ENCODE results near the gene PNPLA1.

PNPLA1 gene

GRCh38 chr6:36314221-36315014, 44.6 kb downstream of the PNPLA1 start:
- POLR2A ChIA-PET: no interaction called here
- no peak for DNase-seq (ENCODE audit: extremely low spot score)
- CTCF ChIA-PET: interaction anchor here (0.6 kb wide), 1 partner anchor 119 kb away, joined by 4 read pairs; no protein-coding TSS in a partner anchor
- no peak for TF ChIP-seq ZNF384 (IDR thresholded peaks at IDR 0.05)
- no peak for TF ChIP-seq SP1 (IDR thresholded peaks at IDR 0.05)
- TF ChIP-seq SUZ12 (IDR thresholded peaks at IDR 0.05): no peak
- TF ChIP-seq FOXM1 (IDR thresholded peaks at IDR 0.05; ENCODE audit: borderline replicate concordance): no peak

GRCh38 chr6:36315921-36316320, 46.1 kb downstream of the PNPLA1 start:
- POLR2A ChIA-PET: no interaction called here
- TF ChIP-seq FOXM1 (IDR thresholded peaks at IDR 0.05; ENCODE audit: borderline replicate concordance) (no peak), NFRKB (IDR thresholded peaks at IDR 0.05) (no peak), ARNT (IDR thresholded peaks at IDR 0.05) (no peak), TARDBP (IDR thresholded peaks at IDR 0.05) (no peak), ELF4 (IDR thresholded peaks at IDR 0.05) (no peak), SUZ12 (IDR thresholded peaks at IDR 0.05) (no peak), LEF1 (IDR thresholded peaks at IDR 0.05; ENCODE audit: borderline replicate concordance) (no peak), FOXA1 (IDR thresholded peaks at IDR 0.05) (no peak), SP1 (IDR thresholded peaks at IDR 0.05) (no peak), BHLHE40 (IDR thresholded peaks at IDR 0.05; ENCODE audit: borderline replicate concordance) (no peak), CTBP1 (IDR thresholded peaks at IDR 0.05; ENCODE audit: borderline replicate concordance) (no peak), L3MBTL2 (conservative IDR thresholded peaks at IDR 0.05) (no peak), ZNF384 (IDR thresholded peaks at IDR 0.05) (no peak), PKNOX1 (IDR thresholded peaks at IDR 0.05) (no peak), HDGF (IDR thresholded peaks at IDR 0.05; ENCODE audit: borderline replicate concordance) (no peak)
- no peak for DNase-seq (ENCODE audit: extremely low spot score)
- CTCF ChIA-PET: interaction anchor here (0.7 to 1.2 kb wide), 4 partner anchors 10 to 25 kb away, joined by 3 to 5 read pairs (median 4); no protein-coding TSS in a partner anchor

- ChIA-PET CTCF (interaction anchor here (3.4 kb wide), 1 partner anchor 23 kb away, joined by 17 read pairs; no protein-coding TSS in a partner anchor), POLR2A (no interaction called here)
- no peak for TF ChIP-seq FOXA1 (IDR thresholded peaks at IDR 0.05)
- no peak for TF ChIP-seq BHLHE40 (IDR thresholded peaks at IDR 0.05; ENCODE audit: borderline replicate concordance)
- TF ChIP-seq ELF4 (IDR thresholded peaks at IDR 0.05): no peak
- TF ChIP-seq ZNF384 (IDR thresholded peaks at IDR 0.05): no peak
- no peak for TF ChIP-seq PKNOX1 (IDR thresholded peaks at IDR 0.05)
- TF ChIP-seq ARNT (IDR thresholded peaks at IDR 0.05): no peak
- no peak for TF ChIP-seq SUZ12 (IDR thresholded peaks at IDR 0.05)
- no peak for TF ChIP-seq NFRKB (IDR thresholded peaks at IDR 0.05)
- TF ChIP-seq LEF1 (IDR thresholded peaks at IDR 0.05; ENCODE audit: borderline replicate concordance): no peak
- TF ChIP-seq FOXK2 (IDR thresholded peaks at IDR 0.05): no peak
- no peak for TF ChIP-seq SP1 (IDR thresholded peaks at IDR 0.05)
- TF ChIP-seq TARDBP (IDR thresholded peaks at IDR 0.05): no peak
- TF ChIP-seq FOXM1 (IDR thresholded peaks at IDR 0.05; ENCODE audit: borderline replicate concordance): no peak
- no peak for TF ChIP-seq L3MBTL2 (conservative IDR thresholded peaks at IDR 0.05)
- no peak for TF ChIP-seq CTBP1 (IDR thresholded peaks at IDR 0.05; ENCODE audit: borderline replicate concordance)
- no peak for TF ChIP-seq HDGF (IDR thresholded peaks at IDR 0.05; ENCODE audit: borderline replicate concordance)
- DNase-seq (ENCODE audit: extremely low spot score): no peak
Measured at GRCh38 chr6:36317623-36318022, 47.8 kb downstream of the PNPLA1 start.

GRCh38 chr6:36318690-36319435, 49.0 kb downstream of the PNPLA1 start:
- no peak for DNase-seq (ENCODE audit: extremely low spot score)
- TF ChIP-seq NFRKB (IDR thresholded peaks at IDR 0.05): no peak
- TF ChIP-seq PKNOX1 (IDR thresholded peaks at IDR 0.05): peak; percentile 90
- ChIA-PET CTCF (interaction anchor here (0.5 to 3.4 kb wide), 2 partner anchors 22 to 180 kb away, joined by 3 to 17 read pairs; no protein-coding TSS in a partner anchor), POLR2A (interaction anchor here (1.4 kb wide), 1 partner anchor 10 kb away, joined by 4 read pairs; no protein-coding TSS in a partner anchor)

- no peak for TF ChIP-seq FOXK2 (IDR thresholded peaks at IDR 0.05)
- no peak for TF ChIP-seq PKNOX1 (IDR thresholded peaks at IDR 0.05)
- no peak for TF ChIP-seq HDGF (IDR thresholded peaks at IDR 0.05; ENCODE audit: borderline replicate concordance)
- TF ChIP-seq BHLHE40 (IDR thresholded peaks at IDR 0.05; ENCODE audit: borderline replicate concordance): no peak
- TF ChIP-seq NFRKB (IDR thresholded peaks at IDR 0.05): no peak
- TF ChIP-seq ZNF384 (IDR thresholded peaks at IDR 0.05): no peak
- TF ChIP-seq L3MBTL2 (conservative IDR thresholded peaks at IDR 0.05): no peak
- no peak for TF ChIP-seq CTBP1 (IDR thresholded peaks at IDR 0.05; ENCODE audit: borderline replicate concordance)
- no peak for TF ChIP-seq ARNT (IDR thresholded peaks at IDR 0.05)
- TF ChIP-seq SUZ12 (IDR thresholded peaks at IDR 0.05): no peak
- TF ChIP-seq FOXM1 (IDR thresholded peaks at IDR 0.05; ENCODE audit: borderline replicate concordance): no peak
- TF ChIP-seq SP1 (IDR thresholded peaks at IDR 0.05): no peak
- no peak for TF ChIP-seq FOXA1 (IDR thresholded peaks at IDR 0.05)
- no peak for TF ChIP-seq ELF4 (IDR thresholded peaks at IDR 0.05)
- no peak for TF ChIP-seq LEF1 (IDR thresholded peaks at IDR 0.05; ENCODE audit: borderline replicate concordance)
- TF ChIP-seq TARDBP (IDR thresholded peaks at IDR 0.05): no peak
- CTCF ChIA-PET: interaction anchor here (0.5 to 3.4 kb wide), 5 partner anchors 10 to 180 kb away, joined by 3 to 17 read pairs (median 3); no protein-coding TSS in a partner anchor
- POLR2A ChIA-PET: interaction anchor here (1.4 kb wide), 1 partner anchor 10 kb away, joined by 4 read pairs; no protein-coding TSS in a partner anchor
- DNase-seq (ENCODE audit: extremely low spot score): no peak
Measured at GRCh38 chr6:36319436-36319762, 49.5 kb downstream of the PNPLA1 start.
